ENCODE results near the gene NOD1. TPM values are rescaled to one million over a fixed set of nuclear protein-coding genes. Genes with fewer than 3 reads are reported as not detected.

NOD1 gene
- total and polyA plus RNA-seq, 2 of the 8 experiments (the other 6 are each of a cell fraction or from before 2014, with no cell fraction given) = 3.8 to 6.5 TPM

DNA sequence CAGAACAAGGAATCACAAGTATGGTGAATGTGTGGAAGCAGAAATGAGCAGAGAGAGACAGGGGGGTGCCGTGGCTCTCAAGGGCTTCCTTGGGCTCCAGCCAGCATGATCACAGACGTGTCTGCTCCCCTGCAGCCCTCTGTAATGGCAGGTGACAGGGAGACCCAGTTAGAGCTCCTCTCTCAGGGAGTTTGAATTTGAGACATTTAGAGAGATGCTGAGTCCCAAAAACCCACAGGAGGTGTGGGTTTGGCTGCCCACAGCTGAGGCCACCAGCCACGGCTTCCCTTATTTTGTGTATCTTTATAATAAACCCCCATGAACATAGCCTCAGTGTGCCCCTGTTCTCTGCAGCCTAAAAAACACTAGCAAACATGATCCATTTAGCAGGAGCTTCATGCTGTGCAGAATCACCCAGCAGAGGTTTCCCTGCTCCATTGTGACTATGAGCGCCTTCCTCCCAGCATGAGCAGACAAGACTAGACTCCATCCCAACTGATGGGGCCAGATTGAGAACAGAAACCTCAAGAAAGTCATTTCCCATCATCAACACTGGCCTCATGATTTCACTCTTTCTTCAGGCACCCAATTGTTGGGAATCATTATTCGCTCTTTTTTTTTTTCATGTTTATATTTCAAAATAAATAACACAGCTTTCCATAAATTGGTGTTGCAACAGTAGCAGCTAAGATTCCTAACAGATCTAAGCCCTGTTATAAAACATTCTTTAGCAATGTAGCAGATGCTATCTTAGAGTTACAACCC lies 13.4 kb downstream of the NOD1 start:
- WGBS, 2 experiments (ENCODE audit: extremely low coverage in 1 of 2, insufficient coverage in 1 of 2, insufficient read length in 1 of 2, insufficient replicate concordance in 2 of 2, low coverage in 1 of 2, low lambda C conversion rate in 2 of 2, missing lambda C conversion rate in 1 of 2) = 93% methylated on average over 5 of the region's 5 CpGs; no CpG with 5 or more reads in 1 of the 2 experiments
- Histone ChIP-seq H2BK15ac (ENCODE audit: low read length) (no peak overlapping the region), H2BK20ac (ENCODE audit: low read length) (no peak overlapping the region), H3K23me2 (ENCODE audit: low read depth, low read length) (no peaks in the 10 kb centered on the region), H2AFZ (ENCODE audit: low read length) (no peak overlapping the region), H4K20me1 (replicated peaks in 1 of 2; ENCODE audit: control insufficient read depth in 1 of 2, insufficient read depth in 2 of 2, low read length in 2 of 2) (no peaks in the 10 kb centered on the region), H3K4me2 (ENCODE audit: insufficient read depth in 1 of 2, low read depth in 2 of 2, low read length in 2 of 2) (no peak overlapping the region), H2BK12ac (ENCODE audit: low read depth, low read length) (no peak overlapping the region), H3K79me1 (ENCODE audit: low read depth, low read length) (no peaks in the 10 kb centered on the region; the same call in 1 of the 2 replicates), H3K27ac (ENCODE audit: low read depth, low read length) (no peak overlapping the region), H3K4ac (replicated peaks; ENCODE audit: insufficient read length, low read depth, low read length) (no peak overlapping the region), H3K18ac (ENCODE audit: extremely low read depth, low read length) (no peak overlapping the region), H4K91ac (replicated peaks; ENCODE audit: insufficient read length, low read length) (no peak overlapping the region), H3K23ac (ENCODE audit: insufficient read length) (no peak overlapping the region), H3K56ac (replicated peaks; ENCODE audit: insufficient read length, low read depth, low read length) (no peak overlapping the region), H3K9ac (replicated peaks in 1 of 4; ENCODE audit: extremely low read depth in 1 of 4, low read depth in 3 of 4, low read length in 3 of 4) (no peak overlapping the region), H2BK120ac (replicated peaks; ENCODE audit: low read depth, low read length) (no peak overlapping the region), H3K79me2 (ENCODE audit: control insufficient read depth in 1 of 2, insufficient read depth in 2 of 2, low read length in 2 of 2) (no peaks in the 10 kb centered on the region), H3K36me3 (ENCODE audit: control insufficient read depth in 2 of 4, insufficient read depth in 4 of 4, low read length in 3 of 4) (no peaks in the 10 kb centered on the region), H3K4me3 (ENCODE audit: extremely low read depth in 1 of 4, insufficient read depth in 2 of 4, low read depth in 3 of 4, low read length in 4 of 4) (no peak overlapping the region), H3K4me1 (replicated peaks in 1 of 4; ENCODE audit: control insufficient read depth in 3 of 4, insufficient read depth in 4 of 4, low read length in 3 of 4) (peaks cover 3 to 14% (median 5%) of the 10 kb centered on the region in 4 experiments; a peak in 5 of 7 replicates), H4K8ac (ENCODE audit: extremely low read depth, insufficient read depth, low read length) (no peak overlapping the region), H2BK5ac (ENCODE audit: low read depth, low read length) (no peak overlapping the region), H3K9me3 (ENCODE audit: insufficient read depth in 2 of 2, low read depth in 1 of 2, low read length in 1 of 2) (no peaks in the 10 kb centered on the region), H2AK5ac (ENCODE audit: low read depth, low read length) (no peak overlapping the region), H3K27me3 (replicated peaks in 1 of 4; ENCODE audit: control insufficient read depth in 3 of 4, extremely low read depth in 1 of 4, insufficient read depth in 3 of 4, low read length in 3 of 4) (no peaks in the 10 kb centered on the region), H3K14ac (ENCODE audit: insufficient read length) (no peak overlapping the region), H4K5ac (ENCODE audit: insufficient read length, low read depth, low read length) (no peak overlapping the region)
- FAIRE-seq (no peak), DNase-seq (ENCODE audit: low read depth in 1 of 2, low spot score in 2 of 2) (no peak)
- POLR2A ChIA-PET (ENCODE audit: partially characterized antibody) = interaction anchor here (1.0 to 1.3 kb wide), 2 partner anchors 13 to 16 kb away, joined by 3 read pairs; partner anchors contain the start of gene NOD1
- CTCF ChIA-PET (ENCODE audit: partially characterized antibody) = interaction anchor here (0.7 to 2.8 kb wide), 5 partner anchors 34 to 99 kb away, joined by 3 to 10 read pairs (median 4); no protein-coding TSS in a partner anchor
- TF ChIP-seq SIRT6 (IDR thresholded peaks at IDR 0.05; ENCODE audit: low read length) (no peak), RAD21 (IDR thresholded peaks at IDR 0.05 in 1 of 2, conservative IDR thresholded peaks at IDR 0.05 in 1 of 2; ENCODE audit: low read depth in 2 of 2, low read length in 2 of 2) (no peak), JUN (IDR thresholded peaks at IDR 0.05; ENCODE audit: low read depth, low read length) (no peak), HDAC2 (IDR thresholded peaks at IDR 0.05; ENCODE audit: borderline replicate concordance in 1 of 2, low read depth in 2 of 2, low read length in 2 of 2) (no peak), JUND (IDR thresholded peaks at IDR 0.05; ENCODE audit: low read length) (no peak)
- TF ChIP-seq, protein P1, sequence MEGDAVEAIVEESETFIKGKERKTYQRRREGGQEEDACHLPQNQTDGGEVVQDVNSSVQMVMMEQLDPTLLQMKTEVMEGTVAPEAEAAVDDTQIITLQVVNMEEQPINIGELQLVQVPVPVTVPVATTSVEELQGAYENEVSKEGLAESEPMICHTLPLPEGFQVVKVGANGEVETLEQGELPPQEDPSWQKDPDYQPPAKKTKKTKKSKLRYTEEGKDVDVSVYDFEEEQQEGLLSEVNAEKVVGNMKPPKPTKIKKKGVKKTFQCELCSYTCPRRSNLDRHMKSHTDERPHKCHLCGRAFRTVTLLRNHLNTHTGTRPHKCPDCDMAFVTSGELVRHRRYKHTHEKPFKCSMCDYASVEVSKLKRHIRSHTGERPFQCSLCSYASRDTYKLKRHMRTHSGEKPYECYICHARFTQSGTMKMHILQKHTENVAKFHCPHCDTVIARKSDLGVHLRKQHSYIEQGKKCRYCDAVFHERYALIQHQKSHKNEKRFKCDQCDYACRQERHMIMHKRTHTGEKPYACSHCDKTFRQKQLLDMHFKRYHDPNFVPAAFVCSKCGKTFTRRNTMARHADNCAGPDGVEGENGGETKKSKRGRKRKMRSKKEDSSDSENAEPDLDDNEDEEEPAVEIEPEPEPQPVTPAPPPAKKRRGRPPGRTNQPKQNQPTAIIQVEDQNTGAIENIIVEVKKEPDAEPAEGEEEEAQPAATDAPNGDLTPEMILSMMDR (IDR thresholded peaks at IDR 0.05; ENCODE audit: control extremely low read depth in 1 of 3, insufficient read depth in 1 of 3, low read depth in 1 of 3, low read length in 3 of 3) = no peak
- TF ChIP-seq, protein P2, sequence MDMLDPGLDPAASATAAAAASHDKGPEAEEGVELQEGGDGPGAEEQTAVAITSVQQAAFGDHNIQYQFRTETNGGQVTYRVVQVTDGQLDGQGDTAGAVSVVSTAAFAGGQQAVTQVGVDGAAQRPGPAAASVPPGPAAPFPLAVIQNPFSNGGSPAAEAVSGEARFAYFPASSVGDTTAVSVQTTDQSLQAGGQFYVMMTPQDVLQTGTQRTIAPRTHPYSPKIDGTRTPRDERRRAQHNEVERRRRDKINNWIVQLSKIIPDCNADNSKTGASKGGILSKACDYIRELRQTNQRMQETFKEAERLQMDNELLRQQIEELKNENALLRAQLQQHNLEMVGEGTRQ (IDR thresholded peaks at IDR 0.05; ENCODE audit: low read length) = no peak

Data from H1 (cell line).